ENCODE data around the gene MRPS26. TPM values are rescaled to one million over a fixed set of nuclear protein-coding genes. Genes with fewer than 3 reads are reported as not detected.

Gene MRPS26
- total and polyA plus RNA-seq, 2 of the 13 experiments (the other 11 are each of a cell fraction or from before 2014, with no cell fraction given) = 89.8 to 187 TPM

DNA sequence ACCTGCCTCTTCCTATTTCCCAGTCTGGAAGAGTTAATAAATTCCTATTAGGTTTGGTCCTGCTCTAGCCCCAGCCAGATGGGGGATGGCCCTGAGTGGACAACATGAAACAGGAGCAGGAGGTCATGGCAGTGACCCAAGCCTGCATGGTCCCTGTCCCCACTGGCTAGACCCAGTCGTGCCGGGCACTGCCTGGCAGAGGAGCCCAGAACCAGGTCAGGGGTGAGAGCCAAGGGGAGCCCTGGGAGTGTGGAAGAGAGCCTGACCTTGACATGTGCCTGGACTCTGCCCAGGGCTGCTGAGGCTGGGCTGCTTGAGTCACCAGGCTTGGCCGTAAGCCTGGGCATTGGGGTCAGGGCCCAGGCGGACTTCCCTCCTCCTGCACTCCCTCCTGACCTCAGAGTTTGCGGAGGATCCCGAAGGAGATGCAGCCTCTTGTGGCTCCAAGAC lies 35.1 kb downstream of the MRPS26 start (continued):
- TF ChIP-seq, protein P1, sequence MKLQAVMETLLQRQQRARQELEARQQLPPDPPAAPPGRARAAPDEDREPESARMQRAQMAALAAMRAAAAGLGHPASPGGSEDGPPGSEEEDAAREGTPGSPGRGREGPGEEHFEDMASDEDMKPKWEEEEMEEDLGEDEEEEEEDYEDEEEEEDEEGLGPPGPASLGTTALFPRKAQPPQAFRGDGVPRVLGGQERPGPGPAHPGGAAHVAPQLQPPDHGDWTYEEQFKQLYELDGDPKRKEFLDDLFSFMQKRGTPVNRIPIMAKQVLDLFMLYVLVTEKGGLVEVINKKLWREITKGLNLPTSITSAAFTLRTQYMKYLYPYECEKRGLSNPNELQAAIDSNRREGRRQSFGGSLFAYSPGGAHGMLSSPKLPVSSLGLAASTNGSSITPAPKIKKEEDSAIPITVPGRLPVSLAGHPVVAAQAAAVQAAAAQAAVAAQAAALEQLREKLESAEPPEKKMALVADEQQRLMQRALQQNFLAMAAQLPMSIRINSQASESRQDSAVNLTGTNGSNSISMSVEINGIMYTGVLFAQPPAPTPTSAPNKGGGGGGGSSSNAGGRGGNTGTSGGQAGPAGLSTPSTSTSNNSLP (IDR thresholded peaks at IDR 0.05; ENCODE audit: low read depth, low read length) = no peak
- TF ChIP-seq MIER2 (CRISPR knock-in tag; IDR thresholded peaks at IDR 0.05) (no peak), SALL1 (CRISPR knock-in tag; IDR thresholded peaks at IDR 0.05) (peak; percentile 58), MBNL3 (CRISPR knock-in tag; conservative IDR thresholded peaks at IDR 0.05) (no peak), ZNF10 (CRISPR knock-in tag; IDR thresholded peaks at IDR 0.05; ENCODE audit: borderline replicate concordance, low read depth) (no peak), ZBTB21 (CRISPR knock-in tag; IDR thresholded peaks at IDR 0.05) (no peak), ZNF644 (CRISPR knock-in tag; IDR thresholded peaks at IDR 0.05; ENCODE audit: low read depth) (no peak), ONECUT2 (CRISPR knock-in tag; IDR thresholded peaks at IDR 0.05) (no peak), ATAD3A (CRISPR knock-in tag; IDR thresholded peaks at IDR 0.05) (no peak), ADNP (CRISPR knock-in tag; IDR thresholded peaks at IDR 0.05) (no peak), ZNF674 (CRISPR knock-in tag; IDR thresholded peaks at IDR 0.05; ENCODE audit: low read depth) (no peak), ZNF432 (CRISPR knock-in tag; IDR thresholded peaks at IDR 0.05; ENCODE audit: borderline replicate concordance) (no peak)
- TF ChIP-seq, protein P2, sequence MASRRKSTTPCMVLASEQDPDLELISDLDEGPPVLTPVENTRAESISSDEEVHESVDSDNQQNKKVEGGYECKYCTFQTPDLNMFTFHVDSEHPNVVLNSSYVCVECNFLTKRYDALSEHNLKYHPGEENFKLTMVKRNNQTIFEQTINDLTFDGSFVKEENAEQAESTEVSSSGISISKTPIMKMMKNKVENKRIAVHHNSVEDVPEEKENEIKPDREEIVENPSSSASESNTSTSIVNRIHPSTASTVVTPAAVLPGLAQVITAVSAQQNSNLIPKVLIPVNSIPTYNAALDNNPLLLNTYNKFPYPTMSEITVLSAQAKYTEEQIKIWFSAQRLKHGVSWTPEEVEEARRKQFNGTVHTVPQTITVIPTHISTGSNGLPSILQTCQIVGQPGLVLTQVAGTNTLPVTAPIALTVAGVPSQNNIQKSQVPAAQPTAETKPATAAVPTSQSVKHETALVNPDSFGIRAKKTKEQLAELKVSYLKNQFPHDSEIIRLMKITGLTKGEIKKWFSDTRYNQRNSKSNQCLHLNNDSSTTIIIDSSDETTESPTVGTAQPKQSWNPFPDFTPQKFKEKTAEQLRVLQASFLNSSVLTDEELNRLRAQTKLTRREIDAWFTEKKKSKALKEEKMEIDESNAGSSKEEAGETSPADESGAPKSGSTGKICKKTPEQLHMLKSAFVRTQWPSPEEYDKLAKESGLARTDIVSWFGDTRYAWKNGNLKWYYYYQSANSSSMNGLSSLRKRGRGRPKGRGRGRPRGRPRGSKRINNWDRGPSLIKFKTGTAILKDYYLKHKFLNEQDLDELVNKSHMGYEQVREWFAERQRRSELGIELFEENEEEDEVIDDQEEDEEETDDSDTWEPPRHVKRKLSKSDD (CRISPR knock-in tag; IDR thresholded peaks at IDR 0.05; ENCODE audit: low read depth) = no peak
- TF ChIP-seq, protein P3, sequence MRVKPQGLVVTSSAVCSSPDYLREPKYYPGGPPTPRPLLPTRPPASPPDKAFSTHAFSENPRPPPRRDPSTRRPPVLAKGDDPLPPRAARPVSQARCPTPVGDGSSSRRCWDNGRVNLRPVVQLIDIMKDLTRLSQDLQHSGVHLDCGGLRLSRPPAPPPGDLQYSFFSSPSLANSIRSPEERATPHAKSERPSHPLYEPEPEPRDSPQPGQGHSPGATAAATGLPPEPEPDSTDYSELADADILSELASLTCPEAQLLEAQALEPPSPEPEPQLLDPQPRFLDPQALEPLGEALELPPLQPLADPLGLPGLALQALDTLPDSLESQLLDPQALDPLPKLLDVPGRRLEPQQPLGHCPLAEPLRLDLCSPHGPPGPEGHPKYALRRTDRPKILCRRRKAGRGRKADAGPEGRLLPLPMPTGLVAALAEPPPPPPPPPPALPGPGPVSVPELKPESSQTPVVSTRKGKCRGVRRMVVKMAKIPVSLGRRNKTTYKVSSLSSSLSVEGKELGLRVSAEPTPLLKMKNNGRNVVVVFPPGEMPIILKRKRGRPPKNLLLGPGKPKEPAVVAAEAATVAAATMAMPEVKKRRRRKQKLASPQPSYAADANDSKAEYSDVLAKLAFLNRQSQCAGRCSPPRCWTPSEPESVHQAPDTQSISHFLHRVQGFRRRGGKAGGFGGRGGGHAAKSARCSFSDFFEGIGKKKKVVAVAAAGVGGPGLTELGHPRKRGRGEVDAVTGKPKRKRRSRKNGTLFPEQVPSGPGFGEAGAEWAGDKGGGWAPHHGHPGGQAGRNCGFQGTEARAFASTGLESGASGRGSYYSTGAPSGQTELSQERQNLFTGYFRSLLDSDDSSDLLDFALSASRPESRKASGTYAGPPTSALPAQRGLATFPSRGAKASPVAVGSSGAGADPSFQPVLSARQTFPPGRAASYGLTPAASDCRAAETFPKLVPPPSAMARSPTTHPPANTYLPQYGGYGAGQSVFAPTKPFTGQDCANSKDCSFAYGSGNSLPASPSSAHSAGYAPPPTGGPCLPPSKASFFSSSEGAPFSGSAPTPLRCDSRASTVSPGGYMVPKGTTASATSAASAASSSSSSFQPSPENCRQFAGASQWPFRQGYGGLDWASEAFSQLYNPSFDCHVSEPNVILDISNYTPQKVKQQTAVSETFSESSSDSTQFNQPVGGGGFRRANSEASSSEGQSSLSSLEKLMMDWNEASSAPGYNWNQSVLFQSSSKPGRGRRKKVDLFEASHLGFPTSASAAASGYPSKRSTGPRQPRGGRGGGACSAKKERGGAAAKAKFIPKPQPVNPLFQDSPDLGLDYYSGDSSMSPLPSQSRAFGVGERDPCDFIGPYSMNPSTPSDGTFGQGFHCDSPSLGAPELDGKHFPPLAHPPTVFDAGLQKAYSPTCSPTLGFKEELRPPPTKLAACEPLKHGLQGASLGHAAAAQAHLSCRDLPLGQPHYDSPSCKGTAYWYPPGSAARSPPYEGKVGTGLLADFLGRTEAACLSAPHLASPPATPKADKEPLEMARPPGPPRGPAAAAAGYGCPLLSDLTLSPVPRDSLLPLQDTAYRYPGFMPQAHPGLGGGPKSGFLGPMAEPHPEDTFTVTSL (CRISPR knock-in tag; IDR thresholded peaks at IDR 0.05; ENCODE audit: borderline replicate concordance) = 0 out of 2 replicates have a peak, but pooled peaks have one; percentile 19
- TF ChIP-seq, protein P4, sequence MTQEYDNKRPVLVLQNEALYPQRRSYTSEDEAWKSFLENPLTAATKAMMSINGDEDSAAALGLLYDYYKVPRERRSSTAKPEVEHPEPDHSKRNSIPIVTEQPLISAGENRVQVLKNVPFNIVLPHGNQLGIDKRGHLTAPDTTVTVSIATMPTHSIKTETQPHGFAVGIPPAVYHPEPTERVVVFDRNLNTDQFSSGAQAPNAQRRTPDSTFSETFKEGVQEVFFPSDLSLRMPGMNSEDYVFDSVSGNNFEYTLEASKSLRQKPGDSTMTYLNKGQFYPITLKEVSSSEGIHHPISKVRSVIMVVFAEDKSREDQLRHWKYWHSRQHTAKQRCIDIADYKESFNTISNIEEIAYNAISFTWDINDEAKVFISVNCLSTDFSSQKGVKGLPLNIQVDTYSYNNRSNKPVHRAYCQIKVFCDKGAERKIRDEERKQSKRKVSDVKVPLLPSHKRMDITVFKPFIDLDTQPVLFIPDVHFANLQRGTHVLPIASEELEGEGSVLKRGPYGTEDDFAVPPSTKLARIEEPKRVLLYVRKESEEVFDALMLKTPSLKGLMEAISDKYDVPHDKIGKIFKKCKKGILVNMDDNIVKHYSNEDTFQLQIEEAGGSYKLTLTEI (CRISPR knock-in tag; conservative IDR thresholded peaks at IDR 0.05) = no peak
- TF ChIP-seq, protein P5, sequence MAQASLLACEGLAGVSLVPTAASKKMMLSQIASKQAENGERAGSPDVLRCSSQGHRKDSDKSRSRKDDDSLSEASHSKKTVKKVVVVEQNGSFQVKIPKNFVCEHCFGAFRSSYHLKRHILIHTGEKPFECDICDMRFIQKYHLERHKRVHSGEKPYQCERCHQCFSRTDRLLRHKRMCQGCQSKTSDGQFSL (CRISPR knock-in tag; IDR thresholded peaks at IDR 0.05) = no peak
- TF ChIP-seq, protein P6, sequence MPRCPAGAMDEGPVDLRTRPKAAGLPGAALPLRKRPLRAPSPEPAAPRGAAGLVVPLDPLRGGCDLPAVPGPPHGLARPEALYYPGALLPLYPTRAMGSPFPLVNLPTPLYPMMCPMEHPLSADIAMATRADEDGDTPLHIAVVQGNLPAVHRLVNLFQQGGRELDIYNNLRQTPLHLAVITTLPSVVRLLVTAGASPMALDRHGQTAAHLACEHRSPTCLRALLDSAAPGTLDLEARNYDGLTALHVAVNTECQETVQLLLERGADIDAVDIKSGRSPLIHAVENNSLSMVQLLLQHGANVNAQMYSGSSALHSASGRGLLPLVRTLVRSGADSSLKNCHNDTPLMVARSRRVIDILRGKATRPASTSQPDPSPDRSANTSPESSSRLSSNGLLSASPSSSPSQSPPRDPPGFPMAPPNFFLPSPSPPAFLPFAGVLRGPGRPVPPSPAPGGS (CRISPR knock-in tag; IDR thresholded peaks at IDR 0.05) = no peak; the same call in 1 of the 2 replicates
